Gastroesophageal sphincter (tissue), 4 donors: ENCODE results near the gene ZNF69. TPM values are rescaled to one million over a fixed set of nuclear protein-coding genes. Genes with fewer than 3 reads are reported as not detected.
"Not testable (repeated sequence)": the region's sequence is repeated elsewhere in the genome, so short reads cannot be mapped to it uniquely, and the experiment has no call there.

ENCODE experiments used
- ATAC-seq: fragments of 150-250 bp; one replicate; pipeline ENCODE4 v1.9.1; 2016; ENCODE audit warnings: mild to moderate bottlenecking, moderate library complexity
- H3K27ac ChIP-seq, 4 donors: fragments of 200-600 bp; sonication (generic) in 3 of 4; 1 replicate in 3 of 4; 2 replicates in 1 of 4; pipeline ENCODE4 v1.5.1; 2016 to 2019
- H3K27me3 ChIP-seq: fragments of 200-600 bp; sonication (generic); one replicate; pipeline ENCODE4 v1.5.1; 2019
- H3K36me3 ChIP-seq, 2 donors: fragments of 200-600 bp; sonication (generic); one replicate each; pipeline ENCODE4 v1.5.1; 2019; ENCODE audit warnings: control low read depth in 1 of 2
- H3K4me1 ChIP-seq, 3 donors: fragments of 200-600 bp; sonication (generic); 1 replicate in 2 of 3; 2 replicates in 1 of 3; pipeline ENCODE4 v1.5.1; 2016 to 2019; ENCODE audit warnings: control low read depth in 2 of 3
- H3K4me3 ChIP-seq, 2 donors: fragments of 200-600 bp; sonication (generic); one replicate each; pipeline ENCODE4 v1.5.1; 2019; ENCODE audit warnings: mild to moderate bottlenecking in 1 of 2, moderate library complexity in 1 of 2
- H3K9me3 ChIP-seq, 3 donors: fragments of 200-600 bp; sonication (generic); one replicate each; pipeline ENCODE4 v1.5.1; 2017 to 2019; ENCODE audit warnings: control low read depth in 2 of 3
- EP300 ChIP-seq: sonication (generic); formaldehyde crosslinking; IDR thresholded peaks from one replicate; pipeline ENCODE4 v1.6.1; 2017; ENCODE audit warnings: antibody characterized with exemption, mild to moderate bottlenecking
- POLR2A ChIP-seq, 2 donors: fragments of 450-650 bp; IDR thresholded peaks; one replicate each; pipeline ENCODE4 v1.6.1; 2017; ENCODE audit warnings: antibody characterized with exemption in 2 of 2, mild to moderate bottlenecking in 2 of 2, moderate library complexity in 1 of 2
- POLR2AphosphoS5 ChIP-seq: sonication (generic); formaldehyde crosslinking; IDR thresholded peaks from one replicate; pipeline ENCODE4 v1.6.1; 2017; ENCODE audit warnings: antibody characterized with exemption
- WGBS, 2 donors: methylation state at CpG; one replicate each; pipeline ENCODE4 v1.1.5; 2018; ENCODE audit warnings: low coverage in 1 of 2; 5-methylcytosine and 5-hydroxymethylcytosine counted together
- total RNA-seq, 4 donors: library from RNA; depleted of rRNA; stranded (reverse); fragments of >200 nt; gene quantifications; one replicate each; pipeline ENCODE4 v1.1.0, GENCODE V29; 2016
- TF ChIP-seq, protein P1 (sequence below), 4 experiments: fragments of 200-600 bp in 2 of 4; fragments of 450-650 bp in 2 of 4; sonication (generic) in 1 of 4; IDR thresholded peaks; one replicate each; pipeline ENCODE4 v1.5.1; 2017 to 2019; ENCODE audit warnings: antibody characterized with exemption in 4 of 4, mild to moderate bottlenecking in 2 of 4, moderate library complexity in 2 of 4

ZNF69 gene
- total RNA-seq, 4 donors from 2014 or later: 3.5 to 13.6 (median 9.1) TPM

DNA sequence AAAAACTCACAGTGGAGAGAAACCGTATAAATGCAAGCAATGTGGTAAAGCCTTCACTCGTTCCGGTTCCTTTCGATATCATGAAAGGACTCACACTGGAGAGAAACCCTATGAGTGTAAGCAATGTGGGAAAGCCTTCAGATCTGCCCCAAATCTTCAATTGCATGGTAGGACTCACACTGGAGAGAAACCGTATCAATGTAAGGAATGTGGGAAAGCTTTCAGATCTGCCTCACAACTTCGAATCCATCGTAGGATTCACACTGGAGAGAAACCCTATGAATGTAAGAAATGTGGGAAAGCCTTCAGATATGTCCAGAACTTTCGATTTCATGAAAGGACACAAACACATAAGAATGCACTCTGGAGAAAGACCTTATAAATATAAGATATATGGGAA, 19.4 kb upstream of the ZNF69 start:
- 93 to 100% methylated on average over 4 to 8 of the region's 8 CpGs for WGBS, 2 donors
- H3K4me1 ChIP-seq: no peaks in the 10 kb centered on the region
- TF ChIP-seq POLR2AphosphoS5 (no peak), EP300 (no peak), POLR2A (IDR thresholded peaks at IDR 0.05) (no peak)
- TF ChIP-seq, protein P1, sequence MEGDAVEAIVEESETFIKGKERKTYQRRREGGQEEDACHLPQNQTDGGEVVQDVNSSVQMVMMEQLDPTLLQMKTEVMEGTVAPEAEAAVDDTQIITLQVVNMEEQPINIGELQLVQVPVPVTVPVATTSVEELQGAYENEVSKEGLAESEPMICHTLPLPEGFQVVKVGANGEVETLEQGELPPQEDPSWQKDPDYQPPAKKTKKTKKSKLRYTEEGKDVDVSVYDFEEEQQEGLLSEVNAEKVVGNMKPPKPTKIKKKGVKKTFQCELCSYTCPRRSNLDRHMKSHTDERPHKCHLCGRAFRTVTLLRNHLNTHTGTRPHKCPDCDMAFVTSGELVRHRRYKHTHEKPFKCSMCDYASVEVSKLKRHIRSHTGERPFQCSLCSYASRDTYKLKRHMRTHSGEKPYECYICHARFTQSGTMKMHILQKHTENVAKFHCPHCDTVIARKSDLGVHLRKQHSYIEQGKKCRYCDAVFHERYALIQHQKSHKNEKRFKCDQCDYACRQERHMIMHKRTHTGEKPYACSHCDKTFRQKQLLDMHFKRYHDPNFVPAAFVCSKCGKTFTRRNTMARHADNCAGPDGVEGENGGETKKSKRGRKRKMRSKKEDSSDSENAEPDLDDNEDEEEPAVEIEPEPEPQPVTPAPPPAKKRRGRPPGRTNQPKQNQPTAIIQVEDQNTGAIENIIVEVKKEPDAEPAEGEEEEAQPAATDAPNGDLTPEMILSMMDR (IDR thresholded peaks at IDR 0.05): no peak
- peaks cover 15 to 52% of the 10 kb centered on the region in 2 donors for H3K36me3 ChIP-seq
- H3K27me3 ChIP-seq: no peaks in the 10 kb centered on the region
- no peak overlapping the region for H3K27ac ChIP-seq
- no peak overlapping the region for H3K4me3 ChIP-seq
- ATAC-seq: no peak
- H3K9me3 ChIP-seq: peaks cover 0 to 78% (median 8%) of the 10 kb centered on the region in 3 donors

DNA sequence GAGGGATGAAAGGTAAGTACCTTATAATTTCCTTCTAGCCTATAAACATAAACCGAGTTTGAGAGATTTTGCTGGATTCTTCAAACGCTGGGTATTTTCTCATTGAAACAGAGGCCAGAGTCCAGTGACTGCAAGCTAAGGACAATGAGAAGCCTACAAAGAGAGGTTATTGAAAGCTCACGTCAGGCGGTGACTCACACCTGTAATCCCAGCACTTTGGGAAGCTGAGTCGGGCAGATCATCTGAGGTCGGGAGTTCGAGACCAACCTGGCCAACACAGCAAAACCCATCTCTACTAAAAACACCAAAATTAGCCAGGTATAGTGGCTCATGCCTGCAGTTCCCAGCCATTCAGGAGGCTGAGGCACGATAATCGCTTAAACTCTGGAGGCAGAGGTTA, 15.0 kb upstream of the ZNF69 start:
- H3K27me3 ChIP-seq: no peaks in the 10 kb centered on the region
- peaks cover 6 to 21% of the 10 kb centered on the region in 2 donors for H3K36me3 ChIP-seq
- no peak for ATAC-seq
- peaks cover 0 to 43% (median 6%) of the 10 kb centered on the region in 3 donors for H3K9me3 ChIP-seq
- no peak overlapping the region for H3K27ac ChIP-seq
- TF ChIP-seq POLR2AphosphoS5 (no peak), POLR2A (IDR thresholded peaks at IDR 0.05) (no peak), EP300 (no peak)
- TF ChIP-seq, protein P1 (IDR thresholded peaks at IDR 0.05): no peak
- no peak overlapping the region for H3K4me3 ChIP-seq
- no peaks in the 10 kb centered on the region for H3K4me1 ChIP-seq
- 86 to 96% methylated on average over 4 to 9 of the region's 9 CpGs for WGBS, 2 donors

GRCh38 chr19:11873762-11874161, 13.8 kb upstream of the ZNF69 start:
- WGBS, 2 donors: 83 to 87% methylated on average over 1 of the region's 1 CpG
- H3K27me3 ChIP-seq: no peaks in the 10 kb centered on the region
- H3K27ac ChIP-seq: no peak overlapping the region

GRCh38 chr19:11879687-11880266, 7.8 kb upstream of the ZNF69 start:
- H3K27me3 ChIP-seq, ATAC-seq, H3K27ac ChIP-seq, H3K4me3 ChIP-seq, H3K4me1 ChIP-seq, H3K9me3 ChIP-seq, H3K36me3 ChIP-seq: not testable (repeated sequence)
- 75 to 80% methylated on average over 2 to 15 of the region's 16 CpGs for WGBS, 2 donors
- TF ChIP-seq, protein P1 (IDR thresholded peaks at IDR 0.05): peak in 2 of 4 experiments; percentile 31 to 34

More at GRCh38 chr19:11873762-11874161, 13.8 kb upstream of the ZNF69 start:
- ATAC-seq: no peak
- Histone ChIP-seq H3K4me1 (no peaks in the 10 kb centered on the region), H3K36me3 (peaks cover 0 to 9% of the 10 kb centered on the region in 2 donors), H3K4me3 (no peak overlapping the region), H3K9me3 (peaks cover 0 to 31% (median 0%) of the 10 kb centered on the region in 3 donors)
- TF ChIP-seq EP300 (no peak), POLR2A (IDR thresholded peaks at IDR 0.05) (no peak), POLR2AphosphoS5 (no peak)
- TF ChIP-seq, protein P1 (IDR thresholded peaks at IDR 0.05): no peak

GRCh38 chr19:11880598-11880997, 7.0 kb upstream of the ZNF69 start:
- H3K27me3 ChIP-seq: peaks cover 4% of the 10 kb centered on the region
- H3K27ac ChIP-seq: no peak overlapping the region
- no peaks in the 10 kb centered on the region for H3K36me3 ChIP-seq
- 87% methylated on average over 9 of the region's 12 CpGs; no CpG with 5 or more reads in 1 of the 2 donors for WGBS, 2 donors
- H3K9me3 ChIP-seq: no peaks in the 10 kb centered on the region
- no peak overlapping the region for H3K4me3 ChIP-seq
- TF ChIP-seq EP300: no peak
- no peak for TF ChIP-seq POLR2AphosphoS5
- TF ChIP-seq, protein P1 (IDR thresholded peaks at IDR 0.05): no peak
- no peak for TF ChIP-seq POLR2A (IDR thresholded peaks at IDR 0.05)
- ATAC-seq: no peak
- peaks cover 0 to 5% (median 2%) of the 10 kb centered on the region in 3 donors for H3K4me1 ChIP-seq
